Hepatocyte (in vitro differentiated cells): Measurements from ENCODE around the gene XPA.
"Not testable (repeated sequence)": the region's sequence is repeated elsewhere in the genome, so short reads cannot be mapped to it uniquely, and the experiment has no call there.

ENCODE experiments used
- CTCF ChIP-seq: fragments of 200-600 bp; sonication (generic); IDR thresholded peaks from 2 replicates; pipeline ENCODE4 v1.5.1; 2016; ENCODE audit warnings: antibody characterized with exemption, mild to moderate bottlenecking; ENCODE audit not compliant: poor library complexity
- EZH2 ChIP-seq: fragments of 200-600 bp; sonication (generic); IDR thresholded peaks from 2 replicates; pipeline ENCODE4 v1.6.1; 2016; ENCODE audit warnings: antibody characterized with exemption, mild to moderate bottlenecking, borderline replicate concordance

- not testable (repeated sequence) for TF ChIP-seq CTCF, EZH2
Measured at GRCh38 chr9:97744025-97744424, 46.9 kb upstream of the XPA start.
